HG03457 (cell line): Measurements from ENCODE around the gene CCDC51.
A peak's percentile ranks its signal among the peaks of the same experiment; 100 is the strongest.
"Not testable (repeated sequence)": the region's sequence is repeated elsewhere in the genome, so short reads cannot be mapped to it uniquely, and the experiment has no call there.

Experiments used
- ATAC-seq: cut with Tn5 transposase; IDR thresholded peaks from one replicate; pipeline ENCODE4 v1.9.1; 2021; ENCODE audit warnings: moderate number of reproducible peaks; ENCODE audit not compliant: unreplicated experiment

The CCDC51 gene

DNA sequence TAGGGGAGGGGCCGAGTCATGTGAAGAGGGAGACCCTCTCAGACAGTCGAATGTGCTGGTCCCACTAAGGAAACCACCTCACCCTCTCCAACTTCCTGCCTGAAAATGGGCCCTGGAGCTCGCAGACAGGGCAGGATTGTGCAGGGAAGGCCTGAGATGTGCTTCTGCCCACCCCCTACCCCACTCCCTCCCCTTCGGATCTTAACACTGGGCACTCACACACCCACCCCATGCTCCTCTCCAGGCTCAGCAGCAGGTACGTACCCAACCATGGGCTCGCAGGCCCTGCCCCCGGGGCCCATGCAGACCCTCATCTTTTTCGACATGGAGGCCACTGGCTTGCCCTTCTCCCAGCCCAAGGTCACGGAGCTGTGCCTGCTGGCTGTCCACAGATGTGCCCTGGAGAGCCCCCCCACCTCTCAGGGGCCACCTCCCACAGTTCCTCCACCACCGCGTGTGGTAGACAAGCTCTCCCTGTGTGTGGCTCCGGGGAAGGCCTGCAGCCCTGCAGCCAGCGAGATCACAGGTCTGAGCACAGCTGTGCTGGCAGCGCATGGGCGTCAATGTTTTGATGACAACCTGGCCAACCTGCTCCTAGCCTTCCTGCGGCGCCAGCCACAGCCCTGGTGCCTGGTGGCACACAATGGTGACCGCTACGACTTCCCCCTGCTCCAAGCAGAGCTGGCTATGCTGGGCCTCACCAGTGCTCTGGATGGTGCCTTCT lies 26.6 kb upstream of the CCDC51 start:
- ATAC-seq = no peak

DNA sequence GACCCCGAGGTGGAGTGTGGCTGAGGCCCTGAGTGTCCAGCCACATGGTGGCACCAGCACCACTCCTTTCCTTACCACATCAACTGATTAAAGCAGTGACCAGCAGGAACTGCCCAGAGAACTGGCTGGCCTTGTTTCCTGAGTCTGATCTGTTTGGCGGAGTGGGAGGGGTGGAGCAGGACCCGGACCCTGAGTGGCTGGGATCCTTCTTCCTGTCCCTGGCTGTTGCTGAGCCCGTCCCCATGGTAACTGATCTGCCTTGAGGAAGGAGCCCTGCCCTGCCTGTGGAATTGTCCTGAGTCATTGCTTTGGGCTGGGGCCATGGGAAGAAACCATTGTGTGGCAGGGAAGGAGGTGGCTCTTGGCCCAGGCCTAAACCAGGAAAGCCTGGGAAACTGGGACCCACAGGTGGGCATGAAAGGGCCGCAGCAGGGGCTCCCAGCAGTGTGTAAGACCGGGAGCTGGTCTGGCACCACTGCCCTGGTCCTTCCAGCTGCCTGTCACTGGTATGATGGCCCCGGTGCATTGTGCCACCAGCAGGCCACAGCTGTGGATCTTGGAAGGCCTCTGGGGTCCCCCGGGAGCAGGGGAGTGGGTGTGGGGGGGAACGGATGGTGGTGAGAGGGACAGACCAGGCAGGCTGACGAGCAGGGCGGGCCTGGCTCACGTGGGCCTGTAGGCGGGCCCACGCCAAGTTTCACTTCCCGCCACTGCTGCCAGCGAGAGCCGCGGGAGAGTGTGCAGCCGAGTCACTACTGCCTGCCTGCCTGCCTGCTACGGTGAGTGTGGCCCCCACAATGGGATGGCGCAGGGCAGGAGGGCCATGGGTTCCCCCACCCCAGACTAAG lies 25.8 kb upstream of the CCDC51 start:
- ATAC-seq = peak; percentile 42

DNA sequence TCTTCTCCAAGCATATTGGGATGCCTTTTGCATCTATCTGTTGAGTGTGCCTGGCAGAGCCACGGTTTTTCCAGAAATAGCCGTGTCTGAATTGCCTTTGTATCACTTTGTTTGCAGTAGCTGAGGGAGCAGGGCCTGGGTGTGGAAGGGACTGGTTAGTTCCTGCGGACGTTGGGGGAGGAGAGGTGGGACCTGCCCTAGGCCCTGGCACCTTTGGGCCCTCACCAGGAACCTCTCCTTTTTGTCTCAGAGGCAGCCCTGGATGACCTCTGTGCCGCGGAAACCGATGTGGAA lies 25.3 kb upstream of the CCDC51 start:
- ATAC-seq = no peak

DNA sequence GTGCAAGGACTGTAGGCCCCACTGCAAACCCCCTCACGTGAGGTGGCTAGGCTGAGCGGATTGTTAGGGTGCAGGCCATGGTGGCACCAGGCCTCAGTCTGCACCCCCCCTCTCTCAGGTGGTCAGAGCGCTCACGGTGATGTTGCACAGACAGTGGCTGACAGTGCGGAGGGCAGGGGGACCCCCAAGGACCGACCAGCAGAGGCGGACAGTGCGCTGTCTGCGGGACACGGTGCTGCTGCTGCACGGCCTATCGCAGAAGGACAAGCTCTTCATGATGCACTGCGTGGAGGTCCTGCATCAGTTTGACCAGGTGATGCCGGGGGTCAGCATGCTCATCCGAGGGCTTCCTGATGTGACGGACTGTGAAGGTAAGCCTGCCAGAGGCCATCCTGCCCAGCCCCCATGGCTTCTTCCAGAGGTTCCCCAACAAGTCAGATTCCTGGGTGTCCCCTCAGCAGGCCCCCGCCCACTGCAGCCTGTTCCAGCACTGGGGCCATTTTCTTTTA lies 24.8 kb upstream of the CCDC51 start:
- no peak for ATAC-seq

DNA sequence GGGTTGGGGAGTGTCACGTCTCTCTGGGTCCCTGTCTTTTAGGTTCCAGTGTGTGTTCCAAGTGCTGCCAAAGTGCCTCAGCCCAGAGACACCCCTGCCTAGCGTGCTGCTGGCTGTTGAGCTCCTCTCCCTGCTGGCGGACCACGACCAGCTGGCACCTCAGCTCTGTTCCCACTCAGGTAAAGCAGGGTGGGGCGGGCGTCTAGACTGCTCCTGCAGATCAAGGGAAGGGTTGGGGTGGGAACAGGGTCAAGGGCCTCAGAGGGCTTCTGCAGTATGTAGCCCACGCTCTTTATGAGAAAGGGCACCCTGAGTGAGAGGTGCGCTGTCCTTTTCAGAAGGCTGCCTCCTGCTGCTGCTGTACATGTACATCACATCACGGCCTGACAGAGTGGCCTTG lies 23.8 kb upstream of the CCDC51 start:
- ATAC-seq = no peak

DNA sequence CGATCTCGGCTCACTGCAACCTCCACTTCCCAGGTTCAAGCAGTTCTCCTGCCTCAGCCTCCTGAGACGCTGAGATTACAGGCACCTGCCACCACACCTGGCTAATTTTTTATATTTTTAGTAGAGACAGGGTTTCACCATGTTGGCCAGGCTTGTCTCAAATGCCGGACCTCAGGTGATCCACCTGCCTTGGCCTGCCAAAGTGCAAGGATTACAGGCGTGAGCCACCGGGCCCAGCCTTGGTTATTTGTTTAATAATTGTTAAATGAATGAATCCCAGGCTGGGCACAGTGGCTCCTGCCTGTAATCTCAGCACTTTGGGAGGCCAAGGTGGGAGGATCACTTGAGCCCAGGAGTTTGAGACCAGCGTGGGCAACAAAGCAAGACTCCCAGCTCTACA lies 21.8 kb upstream of the CCDC51 start:
- ATAC-seq = not testable (repeated sequence)

DNA sequence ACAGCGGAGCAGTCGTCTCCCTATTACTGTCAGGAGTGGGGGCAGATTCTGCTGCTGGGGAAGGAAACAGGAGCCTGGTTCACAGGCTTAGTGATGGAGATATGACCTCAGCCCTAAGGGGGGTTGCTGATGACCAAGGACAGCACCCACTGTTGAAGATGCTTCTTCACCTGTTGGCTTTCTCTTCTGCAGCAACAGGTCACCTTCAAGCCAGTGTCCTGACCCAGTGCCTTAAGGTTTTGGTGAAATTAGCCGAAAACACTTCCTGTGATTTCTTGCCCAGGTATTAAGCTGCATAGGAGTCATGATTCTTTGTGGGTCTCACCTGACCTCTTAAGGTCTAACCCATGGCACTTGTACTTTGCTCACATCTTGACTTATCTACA lies 20.6 kb upstream of the CCDC51 start:
- ATAC-seq = no peak

DNA sequence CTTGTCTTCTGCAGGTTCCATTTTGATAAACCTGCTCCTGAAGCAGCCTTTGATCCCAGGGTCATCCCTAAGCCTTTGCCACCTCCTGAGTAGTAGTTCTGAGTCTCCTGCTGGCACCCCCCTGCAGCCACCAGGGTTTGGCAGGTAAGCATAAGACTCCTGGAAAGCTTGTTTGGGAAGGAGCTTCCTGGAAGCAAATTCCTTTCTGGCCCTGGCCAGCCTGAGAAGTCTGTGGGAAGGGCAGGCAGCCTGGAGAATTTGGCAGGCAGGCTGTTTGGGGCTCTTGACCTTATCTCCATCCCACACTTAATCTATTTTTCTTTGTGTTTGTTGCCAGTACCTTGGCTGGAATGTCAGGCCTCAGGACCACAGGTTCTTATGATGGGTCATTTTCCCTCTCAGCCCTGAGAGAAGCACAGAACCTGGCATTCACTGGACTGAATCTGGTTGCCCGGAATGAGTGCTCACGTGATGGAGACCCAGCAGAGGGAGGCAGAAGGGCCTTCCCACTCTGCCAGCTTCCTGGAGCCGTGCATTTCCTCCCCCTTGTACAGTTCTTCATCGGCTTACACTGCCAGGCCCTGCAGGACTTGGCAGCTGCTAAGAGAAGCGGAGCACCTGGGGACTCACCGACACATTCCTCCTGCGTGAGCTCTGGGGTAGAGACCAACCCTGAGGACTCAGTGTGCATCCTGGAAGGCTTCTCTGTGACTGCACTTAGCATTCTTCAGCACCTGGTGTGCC lies 20.0 kb upstream of the CCDC51 start:
- no peak for ATAC-seq

DNA sequence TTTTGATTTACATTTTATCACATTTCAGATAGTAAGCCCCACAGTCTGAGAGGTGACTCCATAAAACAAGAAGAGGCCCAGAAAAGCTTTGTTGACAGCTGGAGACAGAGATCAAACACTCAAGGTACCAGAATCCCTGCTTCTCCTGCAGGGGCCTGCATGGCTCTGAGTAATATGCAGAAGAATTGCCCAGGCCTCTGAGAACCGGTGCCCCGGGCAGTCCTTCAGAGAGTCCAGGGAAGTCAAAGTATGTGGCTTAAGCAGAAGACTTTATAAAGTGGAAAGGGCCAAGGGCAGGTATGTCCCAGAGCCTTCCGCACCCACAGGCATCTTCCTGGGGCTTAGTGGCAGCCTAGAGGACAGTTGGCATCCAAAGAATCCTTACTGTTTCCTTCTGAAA lies 19.4 kb upstream of the CCDC51 start:
- ATAC-seq = no peak

DNA sequence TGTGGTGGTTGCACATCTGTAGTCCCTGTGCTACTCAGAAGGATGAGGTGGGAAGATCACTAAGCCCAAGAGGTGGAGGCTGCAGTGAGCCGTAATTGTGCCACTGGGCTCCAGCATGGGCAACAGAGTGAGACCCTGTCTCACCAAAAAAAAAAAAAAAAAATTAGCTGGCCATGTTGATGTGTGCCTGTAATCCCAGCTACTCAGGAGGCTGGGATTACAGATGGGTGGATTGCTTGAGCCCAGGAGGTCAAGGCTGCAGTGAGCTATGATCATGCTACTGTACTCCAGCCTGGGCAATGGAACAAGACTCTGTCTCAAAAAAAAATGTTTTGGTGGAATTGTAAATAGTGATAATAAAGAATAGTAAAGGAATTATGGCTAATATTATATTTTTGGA lies 16.5 kb upstream of the CCDC51 start:
- no peak for ATAC-seq

DNA sequence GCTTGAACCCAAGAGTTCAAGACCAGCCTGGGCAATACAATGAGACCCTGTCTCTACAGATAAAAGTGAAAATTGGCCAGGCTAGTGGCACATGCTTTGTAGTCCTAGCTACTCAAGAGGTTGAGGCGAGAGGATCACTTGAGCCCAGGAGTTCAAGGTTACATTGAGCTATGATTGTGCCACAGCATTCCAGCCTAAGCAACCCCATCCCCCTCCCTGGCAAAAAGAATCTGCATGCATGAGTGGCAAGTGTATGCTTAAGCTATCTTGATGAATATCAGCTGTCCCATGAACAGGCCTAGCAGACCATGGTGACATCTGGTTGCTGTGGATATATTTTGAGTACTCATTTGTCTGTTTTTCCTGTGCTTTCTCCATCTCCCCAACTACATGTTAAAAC lies 11.4 kb upstream of the CCDC51 start:
- no peak for ATAC-seq

DNA sequence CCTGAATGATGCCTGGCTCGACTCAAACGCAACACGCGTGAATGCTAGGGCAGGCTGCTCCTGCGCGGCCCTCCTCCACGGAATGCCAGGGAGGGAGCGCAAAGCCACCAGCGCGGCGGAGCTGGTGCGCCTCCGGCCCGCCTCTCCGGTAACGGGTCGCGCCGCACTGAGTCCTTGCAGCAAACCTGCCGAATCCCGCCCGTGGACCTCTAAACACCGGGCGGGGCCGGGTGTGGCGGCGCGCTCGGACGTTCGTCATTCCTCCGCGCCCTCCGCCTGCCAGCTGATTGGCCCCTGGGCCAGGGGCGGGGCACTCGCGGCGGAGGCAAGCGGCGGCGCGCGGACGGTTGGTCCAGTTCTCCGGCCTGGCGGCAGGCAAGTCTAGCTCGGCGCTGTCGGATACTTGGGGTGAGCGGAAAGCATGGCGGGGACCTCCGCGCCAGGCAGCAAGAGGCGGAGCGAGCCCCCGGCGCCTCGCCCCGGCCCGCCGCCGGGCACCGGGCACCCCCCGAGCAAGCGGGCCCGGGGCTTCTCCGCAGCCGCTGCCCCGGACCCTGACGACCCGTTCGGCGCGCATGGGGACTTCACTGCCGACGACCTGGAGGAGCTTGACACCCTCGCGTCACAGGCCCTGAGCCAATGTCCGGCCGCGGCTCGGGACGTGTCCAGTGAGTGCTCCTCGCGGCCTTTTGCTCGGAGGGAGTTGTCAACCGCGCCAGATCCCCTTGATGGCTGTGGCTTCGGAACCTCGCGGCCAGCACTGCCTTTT lies 6.7 kb upstream of the CCDC51 start, which contains the start of gene ATRIP:
Gene ATRIP (plus strand): TSS at position 313 of the 769 bp plus-strand sequence. CDS start 109 bp downstream, at position 422.
- peak; percentile 60 for ATAC-seq

DNA sequence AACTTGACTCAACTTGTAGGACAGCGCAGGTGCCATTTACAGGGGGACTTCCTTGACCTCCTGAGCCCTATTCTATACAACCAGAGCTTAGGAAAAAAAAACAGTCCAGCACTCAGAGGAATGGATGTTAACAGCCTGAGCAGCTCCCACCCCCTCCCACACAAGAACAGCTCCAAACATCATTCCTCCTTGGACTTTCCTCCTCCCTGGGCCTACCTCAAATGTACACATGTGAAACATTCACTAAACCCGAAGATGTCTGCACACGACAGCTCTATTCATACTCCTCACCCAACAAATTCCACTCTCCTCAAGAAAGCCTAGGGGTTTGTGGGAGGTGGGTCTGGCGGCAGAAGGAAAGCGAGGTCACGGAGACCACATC lies 6.1 kb upstream of the CCDC51 start:
- ATAC-seq = no peak

DNA sequence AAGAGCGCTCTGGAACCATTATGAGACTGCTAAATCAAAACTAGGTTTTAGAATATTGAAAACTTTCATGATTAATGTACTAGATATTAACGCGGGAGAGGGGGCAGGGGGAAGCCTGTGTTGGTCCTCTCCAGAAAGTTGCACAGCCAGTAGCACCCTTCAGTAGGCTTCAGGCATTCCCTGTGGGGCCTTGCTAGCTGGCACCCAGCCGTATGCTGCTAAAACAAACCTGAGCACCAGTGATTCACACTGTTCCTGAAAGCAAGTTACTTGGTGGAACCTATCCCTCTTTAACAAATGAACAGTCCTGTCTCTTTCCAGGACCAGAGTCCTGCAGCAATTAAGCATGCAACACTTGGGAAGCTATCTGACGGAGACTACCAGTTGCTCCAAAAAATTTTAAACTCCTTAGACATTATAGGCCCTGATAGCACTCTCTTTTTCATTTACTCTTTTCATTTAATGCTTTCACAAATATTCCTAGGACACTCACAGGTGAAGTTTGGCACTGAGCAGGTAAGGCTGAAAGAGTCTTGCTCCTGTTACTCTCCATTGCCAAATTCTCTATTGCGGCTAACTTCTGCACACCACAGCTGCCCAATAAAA lies 5.5 kb upstream of the CCDC51 start:
- ATAC-seq = no peak

DNA sequence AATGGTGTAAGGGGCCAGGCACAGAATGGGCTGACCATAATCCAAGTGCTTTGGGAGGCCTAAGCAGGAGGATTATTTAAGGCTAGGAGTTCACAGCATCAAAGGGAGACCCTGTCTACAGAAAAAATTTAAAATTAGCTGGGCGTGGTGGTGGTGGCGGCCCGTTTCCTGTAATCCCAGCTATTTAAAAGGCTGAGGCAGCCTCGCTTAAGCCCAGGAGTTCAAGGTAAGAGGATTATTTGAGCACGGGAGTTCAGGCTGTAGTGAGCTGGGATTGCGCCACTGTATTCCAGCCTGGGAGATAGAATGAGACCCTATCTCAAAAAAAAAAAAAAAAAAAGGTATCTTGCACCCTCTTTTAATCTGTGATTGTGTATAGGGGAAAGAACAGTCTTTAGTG lies 2.0 kb upstream of the CCDC51 start:
- no peak for ATAC-seq

DNA sequence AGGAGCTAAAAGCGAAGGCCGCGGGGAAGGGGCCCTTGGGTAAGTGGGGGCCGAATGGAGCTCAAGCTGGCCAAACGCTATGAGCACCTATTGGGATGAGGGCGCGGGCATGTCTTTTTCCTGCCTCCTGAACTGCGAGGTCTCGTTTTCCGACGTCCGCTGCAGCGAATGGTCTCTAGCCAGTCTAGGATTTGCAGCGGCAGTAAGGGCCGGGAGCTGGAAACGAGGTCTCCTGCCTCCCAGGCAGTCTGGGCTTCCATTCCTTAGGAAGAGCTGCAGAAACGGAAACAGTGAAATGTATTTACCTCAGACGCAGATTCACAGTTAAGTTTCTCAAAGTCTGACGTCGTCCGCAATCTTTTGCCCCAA lies 655 bp upstream of the CCDC51 start:
- ATAC-seq = peak; percentile 1

DNA sequence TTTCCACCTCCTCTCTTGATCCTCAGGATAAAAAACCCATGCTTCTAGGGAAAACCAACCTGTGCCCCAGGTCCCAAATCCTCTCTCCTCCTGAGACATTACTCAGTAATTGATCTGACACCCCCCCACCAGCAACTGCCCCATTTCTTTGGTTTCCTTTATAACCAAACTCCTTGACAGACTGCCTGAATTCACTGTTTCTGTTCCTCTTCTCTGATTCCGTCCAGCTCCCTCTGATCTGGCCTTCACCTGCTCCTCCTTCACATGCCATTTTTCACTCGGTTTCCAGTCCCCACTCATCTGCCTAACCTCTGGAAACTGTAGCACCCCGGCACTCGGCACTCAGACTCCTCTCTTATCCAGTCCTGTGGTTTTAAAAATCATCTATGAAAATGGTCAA lies 2.1 kb downstream of the CCDC51 start:
- ATAC-seq = no peak

DNA sequence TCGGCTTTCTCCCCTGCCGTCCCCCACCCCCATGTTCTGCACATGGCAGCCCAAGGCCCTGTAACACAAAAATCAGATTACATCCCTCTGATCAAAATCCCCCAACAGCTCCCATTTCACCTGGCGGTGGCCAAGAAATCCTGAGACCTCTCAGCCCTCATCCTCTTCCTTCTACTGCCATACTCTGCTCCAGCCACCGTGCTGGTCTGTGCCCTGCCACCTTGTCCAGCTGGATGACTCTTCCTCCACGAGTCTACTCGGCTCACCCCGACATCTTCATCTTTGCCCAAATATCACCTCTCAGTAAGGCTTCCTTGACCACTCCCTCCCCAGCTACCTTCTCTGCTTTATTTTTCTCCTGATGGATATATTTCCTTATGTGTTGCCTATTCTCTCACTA lies 3.1 kb downstream of the CCDC51 start:
- ATAC-seq = no peak

DNA sequence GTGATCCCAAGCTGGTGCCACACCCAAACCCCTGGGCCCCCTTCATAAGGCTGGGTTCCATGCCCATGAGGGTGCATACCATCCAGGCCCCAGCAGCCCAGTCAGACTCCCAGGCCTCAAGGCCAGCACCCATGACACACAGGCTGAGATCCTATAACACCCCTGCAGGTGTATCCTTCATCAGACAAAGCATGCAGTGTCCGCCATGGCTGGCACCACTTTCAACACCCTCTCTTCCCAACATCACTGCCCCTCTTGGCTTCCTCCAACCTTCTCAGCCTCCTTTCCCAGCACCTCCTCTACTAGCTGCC lies 3.5 kb downstream of the CCDC51 start:
- ATAC-seq = no peak

DNA sequence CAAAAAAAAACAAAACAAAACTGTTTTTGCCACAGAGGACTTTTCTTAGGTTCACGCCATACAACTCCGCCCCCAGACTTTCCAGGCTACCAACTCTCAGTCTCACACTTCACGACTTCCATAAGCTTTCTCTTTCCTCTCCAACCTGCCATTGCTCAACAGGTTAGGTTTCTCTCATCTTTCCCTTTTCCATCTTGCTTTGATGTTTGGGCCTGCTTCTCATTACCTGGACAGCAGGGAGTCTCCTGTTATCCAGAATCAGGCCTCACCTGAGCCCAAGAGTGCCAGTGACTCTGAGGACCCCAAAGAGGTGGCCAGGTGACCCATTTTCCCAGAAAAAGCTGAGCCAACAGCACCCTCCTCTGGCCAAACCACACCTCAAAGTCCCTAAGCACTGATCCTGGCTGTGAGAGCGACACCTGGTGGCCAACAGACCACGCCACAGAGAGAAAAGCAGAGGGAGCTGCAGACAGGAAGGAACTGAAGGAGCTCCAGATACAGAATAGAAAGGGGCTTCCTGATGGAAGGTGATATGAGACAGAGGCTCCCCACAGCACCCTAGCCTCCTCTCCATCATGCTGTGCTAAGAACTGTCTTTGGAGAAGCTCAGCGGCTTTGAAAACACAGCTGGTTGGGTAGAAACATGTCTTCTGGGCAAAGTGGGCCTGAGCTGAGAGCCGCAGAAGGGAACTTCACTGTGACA lies 4.0 kb downstream of the CCDC51 start:
- ATAC-seq = no peak
